ENCODE results near the gene FCN1.

Gene FCN1

DNA sequence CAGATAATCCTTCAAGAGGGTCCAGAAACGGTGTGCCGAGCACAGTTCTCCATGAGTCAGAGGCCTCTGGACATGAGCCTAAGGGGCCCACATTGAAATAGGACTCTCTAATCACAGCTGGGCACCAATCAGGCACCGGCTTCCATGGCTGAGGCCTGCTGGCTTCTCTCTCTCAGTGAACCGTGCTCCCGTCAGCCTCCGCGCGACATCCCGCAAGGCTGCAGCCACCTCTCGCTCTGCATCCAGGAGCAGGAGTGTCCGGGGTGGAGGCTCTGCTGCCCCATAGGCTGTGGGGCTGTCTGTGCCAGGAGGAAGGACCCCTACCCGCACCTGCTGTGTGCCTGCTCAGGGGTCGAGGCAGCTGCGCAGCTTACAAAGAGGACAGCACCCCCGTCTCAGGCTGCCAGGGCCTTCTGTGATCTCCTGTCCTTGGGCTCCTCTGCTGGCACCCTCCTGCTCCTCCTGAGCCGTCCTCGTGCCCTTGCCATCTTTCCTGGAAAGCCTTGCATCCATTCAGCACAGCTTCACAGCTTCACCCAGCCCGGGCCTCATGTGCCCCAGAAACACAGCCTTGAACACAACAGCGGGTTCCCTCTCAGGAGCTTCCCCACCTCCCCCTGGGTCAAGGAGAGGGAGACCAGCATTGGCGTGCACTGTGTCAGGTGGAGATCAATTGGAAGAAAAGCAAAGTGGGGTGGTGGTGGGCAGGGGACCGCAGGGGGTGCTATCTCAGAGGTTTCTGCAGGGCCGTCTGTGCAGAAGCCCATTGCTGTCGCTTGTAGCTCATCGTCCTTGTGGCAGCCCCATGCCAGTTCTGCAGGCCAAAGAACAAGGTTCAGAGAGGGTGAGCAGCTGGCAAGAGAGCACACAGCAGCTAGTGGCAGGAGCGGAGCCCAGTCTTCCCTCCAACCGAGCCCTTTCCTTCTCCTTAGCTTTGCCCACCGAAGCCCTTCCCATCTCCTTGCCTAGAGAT lies 22.8 kb upstream of the FCN1 start:
- Histone ChIP-seq H2BK5ac (ENCODE audit: low read length) (no peak overlapping the region), H3K9ac (ENCODE audit: low read length) (no peak overlapping the region), H2AK5ac (ENCODE audit: low read length) (no peak overlapping the region), H3K4me3 (ENCODE audit: low read length) (no peak overlapping the region), H3K4ac (ENCODE audit: low read depth, low read length) (no peak overlapping the region), H3K27me3 (ENCODE audit: insufficient read depth, low read length, poor library complexity) (no peaks in the 10 kb centered on the region), H4K5ac (ENCODE audit: low read length) (no peak overlapping the region), H3K36me3 (ENCODE audit: control insufficient read depth, insufficient read depth, low read length) (no peaks in the 10 kb centered on the region), H3K56ac (ENCODE audit: low read length) (no peak overlapping the region), H3K23ac (ENCODE audit: low read length) (no peak overlapping the region), H3K79me2 (ENCODE audit: control insufficient read depth, insufficient read depth, low read length) (no peaks in the 10 kb centered on the region), H3K27ac (ENCODE audit: low read depth, low read length) (no peak overlapping the region), H2BK15ac (replicated peaks; ENCODE audit: low read depth) (no peak overlapping the region), H3K4me1 (ENCODE audit: control insufficient read depth, low read depth, low read length) (no peaks in the 10 kb centered on the region), H4K8ac (ENCODE audit: low read depth, low read length) (no peak overlapping the region), H2BK120ac (ENCODE audit: low read depth, low read length) (no peak overlapping the region), H3K4me2 (ENCODE audit: low read length) (no peak overlapping the region), H3K79me1 (ENCODE audit: low read length) (no peaks in the 10 kb centered on the region), H3K18ac (ENCODE audit: low read length) (no peak overlapping the region)
- WGBS (ENCODE audit: extremely low coverage, insufficient coverage, low lambda C conversion rate), result no CpG with 5 or more reads among the region's 27 CpGs
- no peak for DNase-seq

- Histone ChIP-seq H2BK15ac (replicated peaks; ENCODE audit: low read depth) (no peak overlapping the region), H3K36me3 (ENCODE audit: control insufficient read depth, insufficient read depth, low read length) (no peaks in the 10 kb centered on the region), H3K18ac (ENCODE audit: low read length) (no peak overlapping the region), H2BK120ac (ENCODE audit: low read depth, low read length) (no peak overlapping the region), H3K27me3 (ENCODE audit: insufficient read depth, low read length, poor library complexity) (no peaks in the 10 kb centered on the region), H3K4me1 (ENCODE audit: control insufficient read depth, low read depth, low read length) (no peaks in the 10 kb centered on the region), H3K56ac (ENCODE audit: low read length) (no peak overlapping the region), H3K4me2 (ENCODE audit: low read length) (no peak overlapping the region), H3K9ac (ENCODE audit: low read length) (no peak overlapping the region), H3K27ac (ENCODE audit: low read depth, low read length) (no peak overlapping the region), H2BK5ac (ENCODE audit: low read length) (no peak overlapping the region), H4K8ac (ENCODE audit: low read depth, low read length) (no peak overlapping the region), H2AK5ac (ENCODE audit: low read length) (no peak overlapping the region), H4K5ac (ENCODE audit: low read length) (no peak overlapping the region), H3K4ac (ENCODE audit: low read depth, low read length) (no peak overlapping the region), H3K23ac (ENCODE audit: low read length) (no peak overlapping the region), H3K4me3 (ENCODE audit: low read length) (no peak overlapping the region), H3K79me1 (ENCODE audit: low read length) (no peaks in the 10 kb centered on the region), H3K79me2 (ENCODE audit: control insufficient read depth, insufficient read depth, low read length) (no peaks in the 10 kb centered on the region)
- no CpG with 5 or more reads among the region's 11 CpGs for WGBS (ENCODE audit: extremely low coverage, insufficient coverage, low lambda C conversion rate)
- no peak for DNase-seq
Measured at GRCh38 chr9:134939836-134940235, 22.1 kb upstream of the FCN1 start.

DNA sequence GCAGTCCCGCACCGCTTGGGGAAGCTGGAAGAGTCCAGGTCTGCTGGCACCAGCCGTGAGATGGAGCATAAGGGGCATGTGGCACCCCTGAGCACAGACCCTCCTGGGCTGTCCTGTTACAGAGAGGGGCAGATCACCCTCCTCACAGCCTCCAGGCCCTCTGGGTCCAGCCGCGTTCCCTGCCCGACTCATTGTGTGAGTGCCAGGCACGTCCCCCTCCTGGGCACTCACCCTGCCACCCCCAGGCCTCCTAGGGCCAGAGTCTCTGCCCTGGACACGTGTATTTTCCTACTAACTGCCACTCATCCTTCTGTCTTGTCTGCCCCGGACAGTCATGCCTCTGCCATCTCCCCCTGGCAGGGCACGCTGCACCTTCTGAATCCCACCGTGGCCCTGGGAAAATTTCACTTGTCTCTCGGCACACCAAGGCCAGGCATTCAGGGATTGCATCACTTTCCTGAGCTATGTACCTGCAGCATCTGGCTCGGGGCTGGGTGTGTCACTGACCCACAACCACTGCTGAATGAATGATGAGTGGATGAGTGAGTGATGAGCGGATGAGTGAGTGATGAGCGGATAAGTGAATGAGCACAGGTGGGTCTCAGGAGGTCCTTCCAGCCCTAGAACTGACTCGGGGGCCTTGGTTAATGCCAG lies 21.5 kb upstream of the FCN1 start:
- Histone ChIP-seq H2BK5ac (ENCODE audit: low read length) (no peak overlapping the region), H3K9ac (ENCODE audit: low read length) (no peak overlapping the region), H3K4me2 (ENCODE audit: low read length) (no peak overlapping the region), H3K27me3 (ENCODE audit: insufficient read depth, low read length, poor library complexity) (no peaks in the 10 kb centered on the region), H3K36me3 (ENCODE audit: control insufficient read depth, insufficient read depth, low read length) (no peaks in the 10 kb centered on the region), H3K18ac (ENCODE audit: low read length) (no peak overlapping the region), H3K79me2 (ENCODE audit: control insufficient read depth, insufficient read depth, low read length) (no peaks in the 10 kb centered on the region), H3K4me3 (ENCODE audit: low read length) (no peak overlapping the region), H3K56ac (ENCODE audit: low read length) (no peak overlapping the region), H3K79me1 (ENCODE audit: low read length) (no peaks in the 10 kb centered on the region), H3K4ac (ENCODE audit: low read depth, low read length) (no peak overlapping the region), H3K27ac (ENCODE audit: low read depth, low read length) (no peak overlapping the region), H2AK5ac (ENCODE audit: low read length) (no peak overlapping the region), H2BK120ac (ENCODE audit: low read depth, low read length) (no peak overlapping the region), H3K4me1 (ENCODE audit: control insufficient read depth, low read depth, low read length) (no peaks in the 10 kb centered on the region), H2BK15ac (replicated peaks; ENCODE audit: low read depth) (no peak overlapping the region), H3K23ac (ENCODE audit: low read length) (no peak overlapping the region), H4K8ac (ENCODE audit: low read depth, low read length) (no peak overlapping the region), H4K5ac (ENCODE audit: low read length) (no peak overlapping the region)
- WGBS (ENCODE audit: extremely low coverage, insufficient coverage, low lambda C conversion rate), result no CpG with 5 or more reads among the region's 16 CpGs
- no peak for DNase-seq

- no peaks in the 10 kb centered on the region for H3K27me3 ChIP-seq (ENCODE audit: insufficient read depth, low read length, poor library complexity)
- no peaks in the 10 kb centered on the region for H3K36me3 ChIP-seq (ENCODE audit: control insufficient read depth, insufficient read depth, low read length)
- H3K18ac ChIP-seq (ENCODE audit: low read length), result no peak overlapping the region
- no peaks in the 10 kb centered on the region for H3K4me1 ChIP-seq (ENCODE audit: control insufficient read depth, low read depth, low read length)
- no peak overlapping the region for H4K5ac ChIP-seq (ENCODE audit: low read length)
- H3K27ac ChIP-seq (ENCODE audit: low read depth, low read length), result no peak overlapping the region
- no CpG with 5 or more reads among the region's 21 CpGs for WGBS (ENCODE audit: extremely low coverage, insufficient coverage, low lambda C conversion rate)
- no peak overlapping the region for H2BK5ac ChIP-seq (ENCODE audit: low read length)
- H3K56ac ChIP-seq (ENCODE audit: low read length), result no peak overlapping the region
- no peak overlapping the region for H2BK120ac ChIP-seq (ENCODE audit: low read depth, low read length)
- H3K4me2 ChIP-seq (ENCODE audit: low read length), result no peak overlapping the region
- H3K4me3 ChIP-seq (ENCODE audit: low read length), result no peak overlapping the region
- H4K8ac ChIP-seq (ENCODE audit: low read depth, low read length), result no peak overlapping the region
- no peak overlapping the region for H3K4ac ChIP-seq (ENCODE audit: low read depth, low read length)
- no peak overlapping the region for H3K9ac ChIP-seq (ENCODE audit: low read length)
- no peak for DNase-seq
- H2AK5ac ChIP-seq (ENCODE audit: low read length), result no peak overlapping the region
- no peak overlapping the region for H3K23ac ChIP-seq (ENCODE audit: low read length)
- H2BK15ac ChIP-seq (replicated peaks; ENCODE audit: low read depth), result no peak overlapping the region
- H3K79me1 ChIP-seq (ENCODE audit: low read length), result no peaks in the 10 kb centered on the region
- no peaks in the 10 kb centered on the region for H3K79me2 ChIP-seq (ENCODE audit: control insufficient read depth, insufficient read depth, low read length)
Measured at GRCh38 chr9:134938346-134939079, 20.8 kb upstream of the FCN1 start.

DNA sequence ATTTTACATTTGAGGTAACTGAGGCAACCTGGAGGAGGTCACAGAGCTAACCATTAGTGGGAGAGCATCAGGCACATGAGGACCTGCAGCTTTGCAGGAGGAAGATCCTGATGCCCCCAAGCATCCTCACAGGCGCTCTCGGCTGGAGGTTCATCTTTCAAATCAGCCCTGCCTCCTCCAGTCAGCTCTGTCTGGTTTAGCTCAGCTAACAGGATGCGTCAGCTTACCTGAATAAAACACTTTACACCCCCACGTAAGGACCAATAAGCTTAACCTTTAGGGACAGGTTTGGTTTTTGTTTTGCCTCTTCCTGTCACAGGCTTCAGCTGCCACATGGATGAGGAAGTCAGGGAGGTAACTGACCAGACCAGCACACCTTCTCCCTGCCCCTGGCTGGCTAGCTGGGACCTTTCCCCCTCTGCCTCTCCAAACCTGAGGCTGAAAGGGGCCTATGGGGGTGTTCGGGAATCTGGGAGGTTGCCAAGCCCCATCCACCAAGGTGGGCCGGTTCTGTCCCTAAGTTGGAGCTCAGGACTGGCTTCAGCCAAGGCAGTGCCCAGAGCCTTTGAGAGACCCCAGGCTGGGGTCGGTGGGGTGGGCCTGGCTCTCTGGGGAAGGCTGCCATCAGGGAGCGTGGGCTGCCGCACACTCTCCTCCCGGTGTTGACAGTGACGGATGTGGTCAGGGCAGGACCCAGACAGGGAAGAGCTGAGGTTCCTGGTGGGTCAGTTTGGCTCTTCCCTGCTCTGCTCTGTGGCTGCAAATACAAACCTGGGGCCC lies 20.0 kb upstream of the FCN1 start:
- Histone ChIP-seq H3K36me3 (ENCODE audit: control insufficient read depth, insufficient read depth, low read length) (no peaks in the 10 kb centered on the region), H2BK120ac (ENCODE audit: low read depth, low read length) (no peak overlapping the region), H3K4me3 (ENCODE audit: low read length) (no peak overlapping the region), H3K23ac (ENCODE audit: low read length) (no peak overlapping the region), H4K5ac (ENCODE audit: low read length) (no peak overlapping the region), H3K79me1 (ENCODE audit: low read length) (no peaks in the 10 kb centered on the region), H3K79me2 (ENCODE audit: control insufficient read depth, insufficient read depth, low read length) (no peaks in the 10 kb centered on the region), H3K56ac (ENCODE audit: low read length) (no peak overlapping the region), H3K27ac (ENCODE audit: low read depth, low read length) (no peak overlapping the region), H3K4ac (ENCODE audit: low read depth, low read length) (no peak overlapping the region), H2BK5ac (ENCODE audit: low read length) (no peak overlapping the region), H4K8ac (ENCODE audit: low read depth, low read length) (no peak overlapping the region), H2BK15ac (replicated peaks; ENCODE audit: low read depth) (no peak overlapping the region), H3K18ac (ENCODE audit: low read length) (no peak overlapping the region), H2AK5ac (ENCODE audit: low read length) (no peak overlapping the region), H3K4me1 (ENCODE audit: control insufficient read depth, low read depth, low read length) (no peaks in the 10 kb centered on the region), H3K27me3 (ENCODE audit: insufficient read depth, low read length, poor library complexity) (no peaks in the 10 kb centered on the region), H3K9ac (ENCODE audit: low read length) (no peak overlapping the region), H3K4me2 (ENCODE audit: low read length) (no peak overlapping the region)
- WGBS (ENCODE audit: extremely low coverage, insufficient coverage, low lambda C conversion rate), result no CpG with 5 or more reads among the region's 11 CpGs
- DNase-seq, result no peak

Data from mesendoderm (in vitro differentiated cells).